ENCODE results near the gene SRCIN1. TPM values are rescaled to one million over a fixed set of nuclear protein-coding genes. Genes with fewer than 3 reads are reported as not detected.

The SRCIN1 gene
- total and polyA plus RNA-seq, 4 donors = 0.38 to 0.99 (median 0.63) TPM

DNA sequence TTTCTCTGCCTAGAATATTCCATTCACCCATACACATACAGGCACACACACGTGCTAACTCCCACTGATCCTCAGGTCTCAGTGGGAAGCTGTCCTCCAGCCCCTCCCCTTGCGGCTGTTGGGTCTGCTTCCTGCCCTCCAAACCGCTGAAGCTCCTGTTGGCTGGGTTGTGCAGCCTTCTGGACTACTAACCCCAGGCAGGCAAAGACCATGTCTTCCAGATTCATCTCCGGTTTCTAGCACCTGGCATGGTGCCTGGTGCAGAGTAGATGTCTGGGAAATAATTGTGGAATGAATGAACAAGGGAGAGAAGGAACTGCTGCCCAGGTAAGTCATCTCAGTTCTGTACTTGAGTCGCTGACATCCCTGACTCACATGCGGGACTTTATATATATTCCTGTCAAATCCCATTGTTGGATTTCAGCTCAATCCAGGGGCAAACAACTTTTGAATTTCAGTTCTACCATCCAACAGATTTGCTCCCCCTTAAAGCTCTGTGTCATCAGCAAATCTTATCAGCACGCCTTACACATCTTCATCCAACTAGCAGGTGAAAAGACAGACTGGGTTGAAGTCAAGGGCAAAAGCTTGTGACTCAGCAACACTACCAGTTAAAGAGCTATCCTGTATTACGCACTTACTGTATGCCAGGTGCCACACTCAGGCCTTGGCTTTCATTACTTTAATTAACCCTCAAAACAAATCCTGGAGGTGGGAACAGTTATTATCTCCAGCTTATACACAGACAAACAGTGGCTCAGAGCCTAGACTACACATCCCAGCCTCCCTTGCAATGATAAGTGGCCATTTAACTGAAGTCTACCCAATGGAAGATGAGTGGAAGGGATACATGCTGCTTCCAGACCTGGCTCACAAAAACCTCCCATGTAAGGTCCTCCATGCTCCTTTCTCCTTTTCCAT is 51.1 kb downstream of the SRCIN1 start:
- Histone ChIP-seq H3K27ac (ENCODE audit: low read depth in 1 of 2, low read length in 2 of 2) (no peak overlapping the region), H3K27me3 (ENCODE audit: control insufficient read depth in 1 of 2, insufficient read depth in 2 of 2, low read length in 1 of 2) (no peaks in the 10 kb centered on the region), H3K36me3 (ENCODE audit: control insufficient read depth in 1 of 2, insufficient read depth in 2 of 2, low read length in 1 of 2) (no peaks in the 10 kb centered on the region), H3K4me1 (ENCODE audit: control insufficient read depth in 1 of 2, insufficient read depth in 2 of 2, low read length in 2 of 2) (no peaks in the 10 kb centered on the region), H3K4me3 (ENCODE audit: low read length in 2 of 2) (no peak overlapping the region), H3K9me3 (ENCODE audit: control insufficient read depth, low read length) (no peaks in the 10 kb centered on the region)
- 75% methylated on average over 8 of the region's 8 CpGs for WGBS, 2 donors
- intact Hi-C loops (cut with DNase I) = loop anchor here (5.0 kb wide), 1 partner anchor 113 kb away; no protein-coding TSS in a partner anchor
- ATAC-seq (ENCODE audit: low FRiP score) = no peak
- DNase-seq = no peak

DNA sequence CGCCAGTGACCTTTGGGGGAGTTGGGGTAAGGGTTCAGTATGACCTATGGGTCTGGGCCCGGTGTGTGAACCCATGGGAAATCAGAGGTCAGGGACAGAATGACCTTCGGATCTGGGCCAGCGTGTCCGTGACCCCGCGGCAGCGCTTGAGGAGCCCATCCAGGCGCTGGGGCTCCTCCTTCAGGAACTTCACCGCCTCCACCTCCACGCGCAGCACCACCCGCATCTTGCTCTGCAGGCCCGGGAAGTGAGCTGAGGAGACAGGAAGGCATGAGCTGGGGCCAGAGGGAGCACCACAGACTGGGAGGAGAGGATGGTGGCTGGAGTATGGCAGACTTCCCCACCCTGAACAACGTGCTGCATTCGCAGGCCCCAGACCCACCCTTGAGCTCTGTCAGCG is 53.4 kb downstream of the SRCIN1 start:
- H3K27me3 ChIP-seq (ENCODE audit: control insufficient read depth in 1 of 2, insufficient read depth in 2 of 2, low read length in 1 of 2) = no peaks in the 10 kb centered on the region
- 90 to 93% methylated on average over 17 of the region's 17 CpGs for WGBS, 2 donors
- intact Hi-C loops (cut with DNase I) = no loop called here

DNA sequence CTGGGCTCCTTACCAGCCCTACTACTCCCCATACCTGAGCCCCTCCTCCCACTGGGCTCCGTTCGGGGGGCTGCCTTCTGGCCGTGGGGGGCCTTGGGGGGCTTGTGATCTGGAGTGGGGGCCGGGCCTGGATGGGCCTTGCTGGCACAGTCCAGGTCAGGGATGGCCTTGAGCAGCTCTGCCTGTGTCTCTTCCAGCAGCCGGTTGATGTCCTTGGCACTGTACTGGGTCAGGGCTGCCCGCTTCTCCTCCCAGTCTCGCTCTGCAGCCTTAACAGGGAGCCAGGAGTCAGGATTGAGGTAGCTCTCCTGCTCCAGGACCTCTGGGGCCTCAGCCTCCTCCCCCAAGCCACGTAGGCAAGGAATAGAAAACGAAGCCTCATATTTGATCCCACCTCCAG is 54.6 kb downstream of the SRCIN1 start:
- ATAC-seq (ENCODE audit: low FRiP score) = no peak
- intact Hi-C loops (cut with DNase I) = no loop called here
- Histone ChIP-seq H3K4me1 (ENCODE audit: control insufficient read depth in 1 of 2, insufficient read depth in 2 of 2, low read length in 2 of 2) (no peaks in the 10 kb centered on the region), H3K9me3 (ENCODE audit: control insufficient read depth, low read length) (no peaks in the 10 kb centered on the region), H3K4me3 (ENCODE audit: low read length in 2 of 2) (no peak overlapping the region), H3K27me3 (ENCODE audit: control insufficient read depth in 1 of 2, insufficient read depth in 2 of 2, low read length in 1 of 2) (no peaks in the 10 kb centered on the region), H3K36me3 (ENCODE audit: control insufficient read depth in 1 of 2, insufficient read depth in 2 of 2, low read length in 1 of 2) (no peaks in the 10 kb centered on the region), H3K27ac (ENCODE audit: low read depth in 1 of 2, low read length in 2 of 2) (no peak overlapping the region)
- WGBS, 2 donors = 86 to 93% methylated on average over 9 of the region's 9 CpGs
- DNase-seq = no peak

More for the DNA sequence above, 53.4 kb downstream of the SRCIN1 start:
- Histone ChIP-seq H3K4me3 (ENCODE audit: low read length in 2 of 2) (no peak overlapping the region), H3K27ac (ENCODE audit: low read depth in 1 of 2, low read length in 2 of 2) (no peak overlapping the region), H3K4me1 (ENCODE audit: control insufficient read depth in 1 of 2, insufficient read depth in 2 of 2, low read length in 2 of 2) (no peaks in the 10 kb centered on the region), H3K36me3 (ENCODE audit: control insufficient read depth in 1 of 2, insufficient read depth in 2 of 2, low read length in 1 of 2) (no peaks in the 10 kb centered on the region), H3K9me3 (ENCODE audit: control insufficient read depth, low read length) (no peaks in the 10 kb centered on the region)
- no peak for ATAC-seq (ENCODE audit: low FRiP score)
- no peak for DNase-seq

DNA sequence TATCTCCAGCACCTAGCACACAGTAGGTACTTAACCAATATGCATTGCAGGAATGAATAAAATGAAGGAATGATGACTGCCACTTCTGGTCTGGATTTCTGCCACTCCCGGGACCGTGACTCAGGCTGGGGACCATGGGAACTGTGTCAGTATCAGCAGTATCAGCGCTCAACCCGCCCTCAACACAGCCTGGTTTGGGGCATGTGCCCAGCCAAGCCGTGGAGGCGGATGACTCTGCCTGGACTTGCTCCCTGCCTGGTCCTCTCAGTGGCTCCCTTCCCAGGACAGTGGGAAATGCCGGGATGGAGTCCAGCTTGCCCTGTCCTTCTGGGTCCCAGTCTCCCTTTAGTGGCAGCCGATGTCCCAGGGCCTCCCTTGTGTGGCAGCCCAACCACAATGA is 55.1 kb downstream of the SRCIN1 start:
- H3K9me3 ChIP-seq (ENCODE audit: control insufficient read depth, low read length) = no peaks in the 10 kb centered on the region
- no peaks in the 10 kb centered on the region for H3K27me3 ChIP-seq (ENCODE audit: control insufficient read depth in 1 of 2, insufficient read depth in 2 of 2, low read length in 1 of 2)
- no peaks in the 10 kb centered on the region for H3K36me3 ChIP-seq (ENCODE audit: control insufficient read depth in 1 of 2, insufficient read depth in 2 of 2, low read length in 1 of 2)
- H3K4me1 ChIP-seq (ENCODE audit: control insufficient read depth in 1 of 2, insufficient read depth in 2 of 2, low read length in 2 of 2) = no peaks in the 10 kb centered on the region
- H3K27ac ChIP-seq (ENCODE audit: low read depth in 1 of 2, low read length in 2 of 2) = no peak overlapping the region
- intact Hi-C loops (cut with DNase I) = no loop called here
- 9 to 13% methylated on average over 8 of the region's 8 CpGs for WGBS, 2 donors
- H3K4me3 ChIP-seq (ENCODE audit: low read length in 2 of 2) = no peak overlapping the region
- ATAC-seq (ENCODE audit: low FRiP score) = peak; percentile 77
- peak; percentile 87 to 89 for DNase-seq

DNA sequence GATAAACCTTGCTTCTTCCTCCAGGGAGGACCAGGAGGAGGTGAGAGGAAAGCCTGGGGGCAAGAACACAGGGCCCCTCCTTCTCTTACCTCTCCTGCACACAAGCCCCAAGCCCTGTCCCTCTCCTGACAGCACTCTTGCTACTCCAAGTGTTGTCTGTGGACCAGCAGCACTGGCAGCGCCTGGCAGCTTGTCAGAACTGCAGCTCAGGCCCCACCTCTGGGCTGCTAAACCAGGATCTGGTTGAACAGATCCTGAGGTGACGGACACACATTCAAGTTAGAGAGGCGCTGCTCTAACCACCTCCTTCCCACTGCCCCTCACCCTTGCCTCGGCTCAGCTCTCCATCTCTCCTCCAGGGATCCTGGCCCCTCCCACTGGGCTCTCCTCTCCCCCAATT is 56.5 kb downstream of the SRCIN1 start:
- Histone ChIP-seq H3K27me3 (ENCODE audit: control insufficient read depth in 1 of 2, insufficient read depth in 2 of 2, low read length in 1 of 2) (no peaks in the 10 kb centered on the region), H3K4me3 (ENCODE audit: low read length in 2 of 2) (no peak overlapping the region), H3K27ac (ENCODE audit: low read depth in 1 of 2, low read length in 2 of 2) (no peak overlapping the region), H3K9me3 (ENCODE audit: control insufficient read depth, low read length) (no peaks in the 10 kb centered on the region), H3K4me1 (ENCODE audit: control insufficient read depth in 1 of 2, insufficient read depth in 2 of 2, low read length in 2 of 2) (no peaks in the 10 kb centered on the region), H3K36me3 (ENCODE audit: control insufficient read depth in 1 of 2, insufficient read depth in 2 of 2, low read length in 1 of 2) (no peaks in the 10 kb centered on the region)
- WGBS, 2 donors = 88 to 89% methylated on average over 4 of the region's 4 CpGs
- intact Hi-C loops (cut with DNase I) = no loop called here
- DNase-seq (no peak), ATAC-seq (ENCODE audit: low FRiP score) (no peak)

DNA sequence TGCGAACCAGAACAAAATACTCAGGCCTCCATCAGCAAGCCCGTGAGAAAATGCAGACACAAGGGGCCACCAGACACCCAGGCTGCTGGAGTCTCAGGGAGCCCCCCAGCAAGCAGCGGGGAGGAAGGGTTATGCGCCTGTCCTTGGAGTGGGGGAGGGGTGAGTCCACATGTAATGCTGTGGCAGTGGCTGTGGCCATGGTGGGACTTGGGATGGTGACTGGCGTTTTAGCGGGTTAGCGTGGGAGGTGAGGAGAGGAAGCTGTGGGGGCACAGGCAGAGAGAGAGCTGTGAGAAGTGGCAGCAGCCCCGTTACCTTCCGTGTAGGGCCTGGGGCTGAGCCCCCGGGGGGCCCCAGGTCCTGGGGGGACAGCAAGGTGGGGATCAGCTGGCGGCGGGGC is 58.3 kb downstream of the SRCIN1 start:
- Histone ChIP-seq H3K36me3 (ENCODE audit: control insufficient read depth in 1 of 2, insufficient read depth in 2 of 2, low read length in 1 of 2) (no peaks in the 10 kb centered on the region), H3K9me3 (ENCODE audit: control insufficient read depth, low read length) (no peaks in the 10 kb centered on the region), H3K27me3 (ENCODE audit: control insufficient read depth in 1 of 2, insufficient read depth in 2 of 2, low read length in 1 of 2) (no peaks in the 10 kb centered on the region), H3K4me1 (ENCODE audit: control insufficient read depth in 1 of 2, insufficient read depth in 2 of 2, low read length in 2 of 2) (no peaks in the 10 kb centered on the region), H3K4me3 (ENCODE audit: low read length in 2 of 2) (no peak overlapping the region), H3K27ac (ENCODE audit: low read depth in 1 of 2, low read length in 2 of 2) (no peak overlapping the region)
- DNase-seq = no peak
- no peak for ATAC-seq (ENCODE audit: low FRiP score)
- intact Hi-C loops (cut with DNase I) = no loop called here
- WGBS, 2 donors = 75 to 83% methylated on average over 9 to 12 of the region's 12 CpGs

DNA sequence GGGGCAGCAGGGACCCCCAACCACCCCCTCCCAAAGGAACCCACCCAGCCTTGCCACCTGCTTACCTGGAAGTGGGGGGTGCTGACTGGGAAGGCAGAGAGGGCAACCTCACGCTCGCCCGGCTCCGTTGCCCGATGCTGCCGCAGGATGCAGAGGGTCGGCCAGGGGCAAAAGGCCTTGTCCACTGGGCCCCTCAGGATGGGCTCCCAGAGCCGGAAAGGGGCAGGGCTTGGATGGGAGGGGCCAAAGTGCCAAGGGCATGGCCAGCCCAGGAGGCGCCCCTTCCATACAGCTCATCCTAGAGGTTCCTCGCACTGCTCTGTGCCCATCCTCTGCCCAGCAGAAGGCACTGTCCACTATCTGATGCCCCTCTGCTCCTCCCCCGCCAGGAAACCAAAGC is 59.4 kb downstream of the SRCIN1 start:
- Histone ChIP-seq H3K36me3 (ENCODE audit: control insufficient read depth in 1 of 2, insufficient read depth in 2 of 2, low read length in 1 of 2) (no peaks in the 10 kb centered on the region), H3K27me3 (ENCODE audit: control insufficient read depth in 1 of 2, insufficient read depth in 2 of 2, low read length in 1 of 2) (no peaks in the 10 kb centered on the region), H3K27ac (ENCODE audit: low read depth in 1 of 2, low read length in 2 of 2) (no peak overlapping the region), H3K9me3 (ENCODE audit: control insufficient read depth, low read length) (no peaks in the 10 kb centered on the region), H3K4me3 (ENCODE audit: low read length in 2 of 2) (no peak overlapping the region), H3K4me1 (ENCODE audit: control insufficient read depth in 1 of 2, insufficient read depth in 2 of 2, low read length in 2 of 2) (no peaks in the 10 kb centered on the region)
- intact Hi-C loops (cut with DNase I) = no loop called here
- DNase-seq (peak in 1 of 2 donors; percentile 40), ATAC-seq (ENCODE audit: low FRiP score) (no peak)
- WGBS, 2 donors = 90 to 91% methylated on average over 11 of the region's 11 CpGs

DNA sequence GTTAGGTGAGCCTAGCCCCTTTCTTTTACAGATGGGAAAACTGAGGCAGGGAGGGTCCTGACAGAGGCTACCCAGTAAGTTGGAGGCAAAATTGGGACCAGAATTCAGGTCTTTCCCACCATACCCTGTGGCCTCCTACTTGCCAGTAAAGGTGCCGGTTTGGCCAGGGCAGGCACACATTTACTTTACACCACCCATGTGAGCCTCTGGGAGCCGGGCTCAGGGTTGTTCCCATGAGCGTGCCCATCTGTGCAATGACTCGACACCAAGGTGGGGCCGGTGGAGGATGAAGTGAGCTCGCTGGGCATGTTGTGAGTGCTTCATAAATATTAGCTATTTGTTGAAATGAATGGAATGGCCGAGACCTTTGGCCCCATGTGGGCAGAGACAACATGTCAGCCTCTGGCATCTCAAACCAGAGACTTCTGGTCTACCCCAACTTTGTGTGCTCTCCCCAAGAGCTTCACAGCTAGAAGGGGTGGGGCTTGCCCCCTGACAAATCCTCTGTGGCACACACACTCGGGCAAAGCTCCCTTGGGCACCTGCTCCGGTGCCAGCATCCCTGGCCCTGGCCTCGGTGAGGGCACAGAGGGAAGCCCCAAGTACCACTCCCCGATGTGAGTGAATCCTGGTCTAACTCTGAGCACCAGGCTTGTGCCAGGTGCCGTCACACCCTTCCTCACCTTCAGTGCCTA is 60.1 kb downstream of the SRCIN1 start:
- ATAC-seq (ENCODE audit: low FRiP score) = no peak
- intact Hi-C loops (cut with DNase I) = no loop called here
- H3K4me3 ChIP-seq (ENCODE audit: low read length in 2 of 2) = no peak overlapping the region
- no peaks in the 10 kb centered on the region for H3K36me3 ChIP-seq (ENCODE audit: control insufficient read depth in 1 of 2, insufficient read depth in 2 of 2, low read length in 1 of 2)
- H3K4me1 ChIP-seq (ENCODE audit: control insufficient read depth in 1 of 2, insufficient read depth in 2 of 2, low read length in 2 of 2) = no peaks in the 10 kb centered on the region
- DNase-seq = peak in 1 of 2 donors; percentile 29
- no peak overlapping the region for H3K27ac ChIP-seq (ENCODE audit: low read depth in 1 of 2, low read length in 2 of 2)
- no peaks in the 10 kb centered on the region for H3K27me3 ChIP-seq (ENCODE audit: control insufficient read depth in 1 of 2, insufficient read depth in 2 of 2, low read length in 1 of 2)
- H3K9me3 ChIP-seq (ENCODE audit: control insufficient read depth, low read length) = no peaks in the 10 kb centered on the region
- WGBS, 2 donors = 92 to 94% methylated on average over 12 of the region's 12 CpGs

DNA sequence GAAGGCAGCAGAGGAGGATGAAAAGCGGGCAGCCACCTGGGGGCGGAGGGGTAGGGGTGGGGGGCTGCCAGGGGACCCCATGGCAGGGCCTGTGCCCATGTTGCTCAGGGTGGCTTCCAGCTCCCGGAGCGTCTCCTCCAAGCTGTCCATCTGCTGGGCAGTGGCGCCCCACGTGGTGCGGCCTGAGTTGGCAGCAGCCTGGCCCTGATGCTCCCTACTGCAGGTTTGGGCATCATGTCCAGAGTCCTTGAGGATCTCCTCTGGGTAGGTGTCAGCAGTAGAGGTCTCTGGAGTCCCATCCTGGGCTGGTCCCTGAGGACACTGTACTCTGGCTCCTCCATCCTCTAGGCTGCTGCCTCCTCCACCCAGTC is 60.9 kb downstream of the SRCIN1 start:
- Histone ChIP-seq H3K4me3 (ENCODE audit: low read length in 2 of 2) (no peak overlapping the region), H3K36me3 (ENCODE audit: control insufficient read depth in 1 of 2, insufficient read depth in 2 of 2, low read length in 1 of 2) (no peaks in the 10 kb centered on the region), H3K9me3 (ENCODE audit: control insufficient read depth, low read length) (no peaks in the 10 kb centered on the region), H3K27me3 (ENCODE audit: control insufficient read depth in 1 of 2, insufficient read depth in 2 of 2, low read length in 1 of 2) (no peaks in the 10 kb centered on the region), H3K27ac (ENCODE audit: low read depth in 1 of 2, low read length in 2 of 2) (no peak overlapping the region), H3K4me1 (ENCODE audit: control insufficient read depth in 1 of 2, insufficient read depth in 2 of 2, low read length in 2 of 2) (no peaks in the 10 kb centered on the region)
- ATAC-seq (ENCODE audit: low FRiP score) (no peak), DNase-seq (peak in 1 of 2 donors; percentile 29)
- intact Hi-C loops (cut with DNase I) = no loop called here
- WGBS, 2 donors = 87 to 90% methylated on average over 7 of the region's 7 CpGs

Data from aorta (tissue), 5 donors.